GM18507 (cell line): ENCODE results near the gene RIN1.
"Not testable (repeated sequence)": the region's sequence is repeated elsewhere in the genome, so short reads cannot be mapped to it uniquely, and the experiment has no call there.

Experiments used
- DNase-seq: peaks from one replicate; pipeline ENCODE4 v3.0.0; 2011; ENCODE audit warnings: low read depth; ENCODE audit not compliant: insufficient read length; ENCODE audit errors: extremely low spot score
- FAIRE-seq: peaks from 2 replicates; lab custom pipeline; 2011; peaks lifted over from hg19 to GRCh38; lab: Jason Lieb, UNC

Gene RIN1

GRCh38 chr11:66336234-66337102 lies at the start of gene RIN1:
Gene RIN1, minus strand, starts transcription at chr11:66336434. Its CDS starts 32 bp downstream, at chr11:66336402.
- peak; percentile 90 for FAIRE-seq
- DNase-seq: peak; percentile 80

GRCh38 chr11:66384316-66384715 lies 48.1 kb upstream of the RIN1 start:
- not testable (repeated sequence) for FAIRE-seq, DNase-seq

GRCh38 chr11:66380264-66380663 lies 44.0 kb upstream of the RIN1 start:
- not testable (repeated sequence) for FAIRE-seq

GRCh38 chr11:66373690-66374287 lies 37.6 kb upstream of the RIN1 start:
- FAIRE-seq, DNase-seq: not testable (repeated sequence)

More at GRCh38 chr11:66380264-66380663, 44.0 kb upstream of the RIN1 start:
- DNase-seq: not testable (repeated sequence)

- DNase-seq (no peak), FAIRE-seq (no peak)
These were observed 37.0 kb upstream of the RIN1 start for GRCh38 chr11:66373265-66373664.

- FAIRE-seq (peak; percentile 68), DNase-seq (peak; percentile 53)
These were observed 35.6 kb upstream of the RIN1 start, which contains the start of gene SLC29A2 for GRCh38 chr11:66371627-66372415. Gene SLC29A2, minus strand, starts transcription at chr11:66371760. Its CDS starts 169 bp downstream, at chr11:66371591.

GRCh38 chr11:66369073-66369894 lies 33.0 kb upstream of the RIN1 start:
- DNase-seq (no peak), FAIRE-seq (no peak)

- FAIRE-seq (no peak), DNase-seq (no peak)
These were observed 32.2 kb upstream of the RIN1 start for GRCh38 chr11:66368484-66368883.

GRCh38 chr11:66367561-66368312 lies 31.5 kb upstream of the RIN1 start:
- FAIRE-seq (no peak), DNase-seq (no peak)

- no peak for FAIRE-seq
- DNase-seq: no peak
These were observed 30.7 kb upstream of the RIN1 start for GRCh38 chr11:66366844-66367477.

- FAIRE-seq (no peak), DNase-seq (no peak)
These were observed 29.7 kb upstream of the RIN1 start for GRCh38 chr11:66365711-66366619.

- no peak for FAIRE-seq
- no peak for DNase-seq
These were observed 28.9 kb upstream of the RIN1 start for GRCh38 chr11:66365166-66365565.

- peak; percentile 65 for FAIRE-seq
- DNase-seq: peak; percentile 52
These were observed 27.7 kb upstream of the RIN1 start for GRCh38 chr11:66363805-66364535.

GRCh38 chr11:66363187-66363601 lies 27.0 kb upstream of the RIN1 start:
- DNase-seq: no peak
- no peak for FAIRE-seq

- DNase-seq (no peak), FAIRE-seq (no peak)
These were observed 26.4 kb upstream of the RIN1 start for GRCh38 chr11:66362481-66363147.

GRCh38 chr11:66361502-66361941 lies 25.3 kb upstream of the RIN1 start:
- DNase-seq (no peak), FAIRE-seq (no peak)
